NCI-H774 (cell line): Measurements from ENCODE around the gene ZNF343.
"Not testable (repeated sequence)": the region's sequence is repeated elsewhere in the genome, so short reads cannot be mapped to it uniquely, and the experiment has no call there.

Source experiments
- DNase-seq: peaks from one replicate; lab custom pipeline; 2025; lab: John Stamatoyannopoulos, UW

ZNF343 gene

GRCh38 chr20:2521369-2522305, 12.9 kb upstream of the ZNF343 start:
- peak; percentile 2 for DNase-seq

- DNase-seq = no peak
These were observed 11.9 kb upstream of the ZNF343 start for GRCh38 chr20:2520617-2521016.

GRCh38 chr20:2519115-2519809, 10.5 kb upstream of the ZNF343 start:
- no peak for DNase-seq

- no peak for DNase-seq
These were observed 9.8 kb upstream of the ZNF343 start for GRCh38 chr20:2518558-2518957.

GRCh38 chr20:2518096-2518495, 9.4 kb upstream of the ZNF343 start:
- DNase-seq = no peak

- DNase-seq = no peak
These were observed 7.7 kb upstream of the ZNF343 start for GRCh38 chr20:2516399-2516798.

GRCh38 chr20:2515203-2515602, 6.5 kb upstream of the ZNF343 start:
- no peak for DNase-seq

- DNase-seq = no peak
These were observed 1.1 kb upstream of the ZNF343 start for GRCh38 chr20:2509794-2510193.

- DNase-seq = no peak
These were observed 710 bp upstream of the ZNF343 start for GRCh38 chr20:2509468-2509781.

- no peak for DNase-seq
These were observed 662 bp downstream of the ZNF343 start for GRCh38 chr20:2507875-2508630.

GRCh38 chr20:2507464-2507863, 1.3 kb downstream of the ZNF343 start:
- DNase-seq = no peak

- not testable (repeated sequence) for DNase-seq
These were observed 2.3 kb downstream of the ZNF343 start for GRCh38 chr20:2506426-2506825.

GRCh38 chr20:2504803-2505202, 3.9 kb downstream of the ZNF343 start:
- DNase-seq = not testable (repeated sequence)

GRCh38 chr20:2502808-2503384, 5.8 kb downstream of the ZNF343 start:
- DNase-seq = not testable (repeated sequence)

- DNase-seq = no peak
These were observed 23.1 kb downstream of the ZNF343 start for GRCh38 chr20:2485661-2486060.

GRCh38 chr20:2485080-2485479, 23.6 kb downstream of the ZNF343 start:
- no peak for DNase-seq

GRCh38 chr20:2483504-2483903, 25.2 kb downstream of the ZNF343 start:
- DNase-seq = no peak

- no peak for DNase-seq
These were observed 28.3 kb downstream of the ZNF343 start for GRCh38 chr20:2480381-2480780.

- DNase-seq = no peak
These were observed 31.7 kb downstream of the ZNF343 start for GRCh38 chr20:2476742-2477615.

- no peak for DNase-seq
These were observed 32.6 kb downstream of the ZNF343 start for GRCh38 chr20:2475850-2476741.
